Ishikawa (cell line): Measurements from ENCODE around the gene NPAT.
A peak's percentile ranks its signal among the peaks of the same experiment; 100 is the strongest.

Experiments
- CEBPB ChIP-seq: IDR thresholded peaks from 2 replicates; pipeline ENCODE4 v1.6.1; 2012
- CREB1 ChIP-seq: IDR thresholded peaks from 2 replicates; pipeline ENCODE4 v1.6.1; 2012; ENCODE audit warnings: low read depth
- EGR1 ChIP-seq: IDR thresholded peaks from 2 replicates; pipeline ENCODE4 v1.6.1; 2012
- EP300 ChIP-seq: IDR thresholded peaks from 2 replicates; pipeline ENCODE4 v1.6.1; 2012; ENCODE audit warnings: borderline replicate concordance
- FOXM1 ChIP-seq: IDR thresholded peaks from 2 replicates; pipeline ENCODE4 v1.6.1; 2012; ENCODE audit warnings: low read depth, borderline replicate concordance
- MAX ChIP-seq: IDR thresholded peaks from 2 replicates; pipeline ENCODE4 v1.6.1; 2012
- NFIC ChIP-seq: IDR thresholded peaks from 2 replicates; pipeline ENCODE4 v1.6.1; 2012
- RAD21 ChIP-seq: IDR thresholded peaks from 2 replicates; pipeline ENCODE4 v1.6.1; 2012; ENCODE audit warnings: low read depth
- REST ChIP-seq: IDR thresholded peaks from 2 replicates; pipeline ENCODE4 v1.6.1; 2012; ENCODE audit warnings: low read depth, mild to moderate bottlenecking
- TAF1 ChIP-seq: IDR thresholded peaks from 2 replicates; pipeline ENCODE4 v1.6.1; 2012; ENCODE audit warnings: low read depth, mild to moderate bottlenecking
- TCF12 ChIP-seq: IDR thresholded peaks from 2 replicates; pipeline ENCODE4 v1.6.1; 2012; ENCODE audit warnings: low read depth
- TEAD4 ChIP-seq: IDR thresholded peaks from 2 replicates; pipeline ENCODE4 v1.6.1; 2012
- USF1 ChIP-seq: IDR thresholded peaks from 2 replicates; pipeline ENCODE4 v1.6.1; 2012
- YY1 ChIP-seq: IDR thresholded peaks from 2 replicates; pipeline ENCODE4 v1.6.1; 2012; ENCODE audit warnings: low read depth
- ZBTB7A ChIP-seq: IDR thresholded peaks from 2 replicates; pipeline ENCODE4 v1.6.1; 2012; ENCODE audit warnings: low read depth

NPAT gene

DNA sequence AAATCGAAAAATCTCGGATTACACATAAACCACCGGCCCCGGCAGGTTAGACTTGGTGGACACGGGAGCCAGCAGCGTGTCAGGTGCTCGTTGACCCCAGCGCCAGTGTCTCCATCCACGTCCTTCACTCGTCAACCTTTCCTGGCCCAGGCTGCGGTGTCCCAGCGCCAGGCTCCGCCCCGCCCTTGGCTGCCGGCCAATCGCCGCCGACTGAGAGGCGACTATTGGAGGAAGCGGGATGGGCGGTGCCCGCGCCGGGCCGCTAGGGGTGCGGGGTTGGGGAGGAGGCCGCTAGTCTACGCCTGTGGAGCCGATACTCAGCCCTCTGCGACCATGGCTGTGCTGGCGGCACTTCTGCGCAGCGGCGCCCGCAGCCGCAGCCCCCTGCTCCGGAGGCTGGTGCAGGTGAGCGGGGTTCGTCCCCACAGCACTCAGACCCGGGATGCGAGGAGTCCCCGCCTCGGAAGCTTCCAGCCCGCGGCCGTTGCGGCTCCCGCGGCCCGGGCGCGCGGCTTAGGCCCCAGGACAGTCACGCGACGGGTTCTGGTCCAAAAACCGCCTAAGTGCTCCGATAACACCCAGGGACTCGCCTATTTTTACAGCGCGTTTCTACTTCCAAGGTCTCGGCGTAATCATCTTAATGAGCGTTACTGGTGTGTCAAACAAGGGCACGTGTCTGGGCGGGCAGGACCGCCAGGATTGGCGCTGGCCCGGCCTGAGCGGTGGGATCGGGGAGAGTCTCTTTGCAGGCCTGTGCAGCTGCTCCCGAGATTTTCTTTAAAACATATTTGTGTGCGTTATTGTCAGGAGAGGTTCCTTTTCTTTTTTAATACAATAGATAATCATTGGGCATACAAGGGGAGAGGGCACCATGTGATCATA lies 100.9 kb downstream of the NPAT start, which contains the start of gene ACAT1:
TSS of gene ACAT1 (plus strand) at position 294 of the 882 bp plus-strand sequence. CDS start at position 334, 40 bp downstream.
- no peak for TF ChIP-seq RAD21
- TF ChIP-seq FOXM1 = 0 out of 2 replicates have a peak, but pooled peaks have one; percentile 29
- TF ChIP-seq EP300 = no peak
- peak; percentile 71; the same call in 1 of the 2 replicates for TF ChIP-seq USF1
- TF ChIP-seq CREB1 = no peak
- TF ChIP-seq TEAD4 = no peak
- no peak for TF ChIP-seq YY1
- TF ChIP-seq NFIC = peak; percentile 93
- 0 out of 2 replicates have a peak, but pooled peaks have one; percentile 59 for TF ChIP-seq TAF1
- no peak for TF ChIP-seq REST
- TF ChIP-seq CEBPB = no peak
- peak; percentile 93 for TF ChIP-seq MAX
- TF ChIP-seq EGR1 = no peak
- no peak for TF ChIP-seq ZBTB7A
- TF ChIP-seq TCF12 = peak; percentile 51

DNA sequence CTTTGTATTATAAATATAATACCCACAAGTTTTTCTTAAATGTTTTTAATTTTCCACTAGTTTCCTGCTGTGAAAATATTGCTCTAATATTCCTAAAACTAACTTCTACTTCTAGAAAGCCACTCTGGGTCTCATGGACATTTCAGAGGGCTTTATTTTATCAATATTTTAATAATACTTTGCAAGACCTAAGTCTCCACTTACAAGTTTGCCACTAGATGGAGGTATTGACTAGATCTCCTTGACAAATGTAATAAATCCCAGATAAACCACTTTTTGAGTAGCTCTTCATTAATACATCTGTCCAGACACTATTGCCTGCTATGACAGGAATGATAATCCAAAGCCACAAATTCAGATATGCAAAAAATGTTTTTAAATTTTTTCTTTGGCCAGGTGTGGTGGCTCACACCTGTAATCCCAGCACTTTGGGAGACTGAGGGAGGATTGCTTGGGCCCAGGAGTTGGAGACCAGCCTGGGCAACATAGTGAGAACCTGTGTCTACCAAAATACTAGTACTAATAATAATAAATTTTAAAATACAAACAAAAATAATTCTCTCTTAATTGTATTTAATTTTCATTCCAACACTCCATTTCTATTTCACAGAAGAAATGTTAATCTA lies 104.6 kb downstream of the NPAT start:
- TF ChIP-seq RAD21 = peak; percentile 57
- no peak for TF ChIP-seq CREB1

GRCh38 chr11:108115500-108116140 lies 106.8 kb downstream of the NPAT start:
- TF ChIP-seq CREB1 (peak; percentile 50), NFIC (peak; percentile 96), REST (no peak), USF1 (peak; percentile 26; the same call in 1 of the 2 replicates), YY1 (no peak), TAF1 (no peak; the same call in 1 of the 2 replicates), MAX (peak; percentile 52; the same call in 1 of the 2 replicates), FOXM1 (peak; percentile 53; the same call in 1 of the 2 replicates), TCF12 (peak; percentile 76), CEBPB (peak; percentile 75), TEAD4 (peak; percentile 47), EP300 (peak; percentile 75), EGR1 (no peak), RAD21 (peak; percentile 12; the same call in 1 of the 2 replicates), ZBTB7A (no peak)

DNA sequence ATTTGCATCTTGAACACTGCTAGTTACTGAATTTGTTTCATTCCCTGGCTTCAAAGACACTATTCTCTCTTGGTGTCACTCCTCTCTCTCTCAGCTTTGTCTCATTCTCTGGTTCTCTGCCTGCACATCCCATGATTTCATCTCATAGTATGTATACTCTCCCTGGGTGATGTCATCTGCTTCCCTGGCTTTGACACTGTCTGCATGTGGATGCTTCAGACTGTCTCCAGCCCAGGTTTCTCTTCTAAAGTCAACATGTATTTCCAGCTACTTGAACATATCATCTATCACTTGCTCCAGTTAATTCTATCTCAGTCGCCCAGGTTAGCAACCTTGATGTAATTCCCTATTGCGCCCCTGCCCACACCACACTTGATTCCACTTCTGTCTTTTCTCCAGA lies 110.4 kb downstream of the NPAT start:
- TF ChIP-seq TCF12 = no peak
- no peak for TF ChIP-seq CEBPB
- TF ChIP-seq CREB1 = no peak
- no peak for TF ChIP-seq FOXM1
- no peak for TF ChIP-seq REST
- no peak for TF ChIP-seq YY1
- TF ChIP-seq RAD21 = no peak
- TF ChIP-seq TAF1 = no peak
- no peak for TF ChIP-seq NFIC
- TF ChIP-seq TEAD4 = no peak
- TF ChIP-seq EP300 = no peak
- TF ChIP-seq MAX = no peak
- TF ChIP-seq EGR1 = no peak
- TF ChIP-seq ZBTB7A = no peak
- no peak for TF ChIP-seq USF1
